OCI-LY1 (cell line): ENCODE data around the gene EVPLL.

Experiments used
- EZH2 ChIP-seq: fragments of 200-600 bp; sonication (generic), shearing (Covaris generic); IDR thresholded peaks from 2 replicates; pipeline ENCODE4 v1.8.0; 2017; ENCODE audit warnings: borderline replicate concordance, mixed run types, mild to moderate bottlenecking, antibody characterized with exemption, low read length, moderate library complexity, mixed read lengths
- TF ChIP-seq, protein P1 (sequence below): fragments of 200-600 bp; sonication (generic), shearing (Covaris generic); IDR thresholded peaks from 2 replicates; pipeline ENCODE4 v1.5.1; 2017; ENCODE audit warnings: mild to moderate bottlenecking, antibody characterized with exemption, low read length, moderate library complexity, mixed read lengths

DNA sequence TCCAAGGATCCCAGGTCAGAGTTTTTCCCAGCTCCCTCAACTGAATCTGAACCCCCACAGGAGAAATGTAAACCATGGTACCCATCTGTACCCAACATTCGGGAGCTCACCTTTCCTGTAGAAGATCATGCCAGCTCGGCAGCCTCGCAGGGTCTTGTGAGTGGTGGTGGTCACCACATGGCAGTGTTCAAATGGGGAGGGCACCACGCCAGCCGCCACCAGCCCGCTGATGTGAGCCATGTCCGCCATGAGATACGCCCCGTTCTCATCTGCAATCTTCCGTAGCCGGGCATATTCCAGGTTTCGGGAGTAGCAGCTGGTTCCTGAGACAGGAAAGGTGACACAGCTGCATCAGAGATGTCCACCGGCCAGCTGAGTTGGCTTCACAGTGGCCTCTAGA lies 37.6 kb upstream of the EVPLL start:
- TF ChIP-seq, protein P1, sequence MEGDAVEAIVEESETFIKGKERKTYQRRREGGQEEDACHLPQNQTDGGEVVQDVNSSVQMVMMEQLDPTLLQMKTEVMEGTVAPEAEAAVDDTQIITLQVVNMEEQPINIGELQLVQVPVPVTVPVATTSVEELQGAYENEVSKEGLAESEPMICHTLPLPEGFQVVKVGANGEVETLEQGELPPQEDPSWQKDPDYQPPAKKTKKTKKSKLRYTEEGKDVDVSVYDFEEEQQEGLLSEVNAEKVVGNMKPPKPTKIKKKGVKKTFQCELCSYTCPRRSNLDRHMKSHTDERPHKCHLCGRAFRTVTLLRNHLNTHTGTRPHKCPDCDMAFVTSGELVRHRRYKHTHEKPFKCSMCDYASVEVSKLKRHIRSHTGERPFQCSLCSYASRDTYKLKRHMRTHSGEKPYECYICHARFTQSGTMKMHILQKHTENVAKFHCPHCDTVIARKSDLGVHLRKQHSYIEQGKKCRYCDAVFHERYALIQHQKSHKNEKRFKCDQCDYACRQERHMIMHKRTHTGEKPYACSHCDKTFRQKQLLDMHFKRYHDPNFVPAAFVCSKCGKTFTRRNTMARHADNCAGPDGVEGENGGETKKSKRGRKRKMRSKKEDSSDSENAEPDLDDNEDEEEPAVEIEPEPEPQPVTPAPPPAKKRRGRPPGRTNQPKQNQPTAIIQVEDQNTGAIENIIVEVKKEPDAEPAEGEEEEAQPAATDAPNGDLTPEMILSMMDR, result no peak
- no peak for TF ChIP-seq EZH2
